OCI-LY3 (cell line): ENCODE measurements around the gene VPS45.

Experiments used
- H2AFZ ChIP-seq: fragments of 200-600, 300-600 bp; shearing (Covaris generic); 2 replicates; pipeline ENCODE4 v1.6.0; 2014; ENCODE audit warnings: antibody characterized with exemption, low read depth, low read length
- H3K27ac ChIP-seq: fragments of 200-600, 300-600 bp; sonication (generic); 2 replicates; pipeline ENCODE4 v1.5.1; 2014; ENCODE audit warnings: mild to moderate bottlenecking, low read length, moderate library complexity, mixed read lengths
- H3K27me3 ChIP-seq: fragments of 200-600, 300-600 bp; sonication (generic); 2 replicates; pipeline ENCODE4 v1.6.1; 2014; ENCODE audit warnings: low read depth, low read length, mixed read lengths
- H3K36me3 ChIP-seq: fragments of 200-600, 300-600 bp; sonication (generic); replicated peaks from 2 replicates; pipeline ENCODE3; 2014; ENCODE audit warnings: low read depth, low read length, mixed read lengths
- H3K4me1 ChIP-seq: fragments of 300-600, 200-600 bp; sonication (generic); 2 replicates; pipeline ENCODE4 v1.6.1; 2014; ENCODE audit warnings: low read length, mixed read lengths
- H3K4me2 ChIP-seq: fragments of 200-600, 300-600 bp; sonication (generic); 2 replicates; pipeline ENCODE4 v1.6.1; 2014; ENCODE audit warnings: low read length, mixed read lengths
- H3K4me3 ChIP-seq: fragments of 300-600, 200-600 bp; sonication (generic); 2 replicates; pipeline ENCODE4 v1.5.1; 2014; ENCODE audit warnings: antibody characterized with exemption, mild to moderate bottlenecking, low read length, moderate library complexity
- H3K79me2 ChIP-seq: fragments of 300-600, 200-600 bp; shearing (Covaris generic); 2 replicates; pipeline ENCODE4 v1.6.1; 2014; ENCODE audit warnings: mild to moderate bottlenecking, low read length, mixed read lengths
- H3K9ac ChIP-seq: fragments of 300-600, 200-600 bp; shearing (Covaris generic); 2 replicates; pipeline ENCODE4 v1.6.0; 2014; ENCODE audit warnings: mild to moderate bottlenecking, low read length, moderate library complexity
- H3K9me3 ChIP-seq: fragments of 200-600, 300-600 bp; shearing (Covaris generic); 2 replicates; pipeline ENCODE4 v1.6.1; 2014; ENCODE audit warnings: low read length, mixed read lengths; ENCODE audit not compliant: insufficient read depth
- H4K20me1 ChIP-seq: fragments of 200-600, 300-600 bp; sonication (generic); 2 replicates; pipeline ENCODE4 v1.6.1; 2016; ENCODE audit warnings: low read length, mixed read lengths; ENCODE audit not compliant: insufficient read depth
- CTCF ChIP-seq: fragments of 200-600, 300-600 bp; sonication (generic); IDR thresholded peaks from 2 replicates; pipeline ENCODE4 v1.5.1; 2014; ENCODE audit warnings: antibody characterized with exemption, low read length, low read depth
- EZH2phosphoT487 ChIP-seq: fragments of 200-600 bp; shearing (Covaris generic); IDR thresholded peaks from 2 replicates; pipeline ENCODE4 v1.6.1; 2018; ENCODE audit warnings: antibody characterized with exemption, mixed run types, low read depth

Gene VPS45

GRCh38 chr1:150165622-150166612, 98.3 kb downstream of the VPS45 start:
- peaks cover 70% of the 10 kb centered on the region for H3K4me1 ChIP-seq
- H3K4me2 ChIP-seq = peak overlapping the region; percentile 74
- TF ChIP-seq CTCF = peak; percentile 97
- no peak for TF ChIP-seq EZH2phosphoT487
- H3K4me3 ChIP-seq = peak overlapping the region; percentile 49
- peak overlapping the region; percentile 30; the same call in 1 of the 2 replicates for H2AFZ ChIP-seq
- no peaks in the 10 kb centered on the region for H3K27me3 ChIP-seq
- H3K9me3 ChIP-seq = no peaks in the 10 kb centered on the region
- H3K9ac ChIP-seq = peak overlapping the region; percentile 96
- no peaks in the 10 kb centered on the region for H4K20me1 ChIP-seq
- H3K36me3 ChIP-seq = peaks cover 11% of the 10 kb centered on the region
- H3K79me2 ChIP-seq = peaks cover 13% of the 10 kb centered on the region
- H3K27ac ChIP-seq = peak overlapping the region; percentile 94

- Histone ChIP-seq H3K27me3 (no peaks in the 10 kb centered on the region), H3K4me3 (no peak overlapping the region), H3K79me2 (no peaks in the 10 kb centered on the region), H3K36me3 (no peaks in the 10 kb centered on the region), H3K9ac (no peak overlapping the region), H3K9me3 (no peaks in the 10 kb centered on the region), H4K20me1 (no peaks in the 10 kb centered on the region), H3K27ac (no peak overlapping the region), H2AFZ (no peak overlapping the region), H3K4me2 (peak overlapping the region; percentile 33; the same call in 1 of the 2 replicates), H3K4me1 (peaks cover 38% of the 10 kb centered on the region)
- TF ChIP-seq CTCF = peak; percentile 97
- TF ChIP-seq EZH2phosphoT487 = no peak
Observed at GRCh38 chr1:150168960-150169601, 101.5 kb downstream of the VPS45 start.

- Histone ChIP-seq H3K9ac (no peak overlapping the region), H3K4me2 (no peak overlapping the region), H3K4me3 (no peak overlapping the region), H3K27ac (no peak overlapping the region), H4K20me1 (no peaks in the 10 kb centered on the region), H3K27me3 (no peaks in the 10 kb centered on the region), H2AFZ (no peak overlapping the region), H3K36me3 (no peaks in the 10 kb centered on the region), H3K79me2 (no peaks in the 10 kb centered on the region), H3K4me1 (peaks cover 11% of the 10 kb centered on the region), H3K9me3 (no peaks in the 10 kb centered on the region)
- no peak for TF ChIP-seq CTCF
- no peak for TF ChIP-seq EZH2phosphoT487
Observed at GRCh38 chr1:150171801-150172200, 104.2 kb downstream of the VPS45 start.

GRCh38 chr1:150173141-150173585, 105.6 kb downstream of the VPS45 start:
- TF ChIP-seq EZH2phosphoT487 (no peak), CTCF (no peak)
- no peak overlapping the region for H3K4me2 ChIP-seq
- H3K4me3 ChIP-seq = no peak overlapping the region
- no peaks in the 10 kb centered on the region for H4K20me1 ChIP-seq
- H3K4me1 ChIP-seq = peaks cover 8% of the 10 kb centered on the region
- H3K9me3 ChIP-seq = no peaks in the 10 kb centered on the region
- no peaks in the 10 kb centered on the region for H3K79me2 ChIP-seq
- no peak overlapping the region for H3K27ac ChIP-seq
- H3K27me3 ChIP-seq = no peaks in the 10 kb centered on the region
- no peak overlapping the region for H2AFZ ChIP-seq
- no peak overlapping the region for H3K9ac ChIP-seq
- H3K36me3 ChIP-seq = no peaks in the 10 kb centered on the region
